ENCODE results near the gene SATB1.

Gene SATB1

GRCh38 chr3:18428991-18429745, 4.0 kb upstream of the SATB1 start:
- DNase-seq, result no peak

DNA sequence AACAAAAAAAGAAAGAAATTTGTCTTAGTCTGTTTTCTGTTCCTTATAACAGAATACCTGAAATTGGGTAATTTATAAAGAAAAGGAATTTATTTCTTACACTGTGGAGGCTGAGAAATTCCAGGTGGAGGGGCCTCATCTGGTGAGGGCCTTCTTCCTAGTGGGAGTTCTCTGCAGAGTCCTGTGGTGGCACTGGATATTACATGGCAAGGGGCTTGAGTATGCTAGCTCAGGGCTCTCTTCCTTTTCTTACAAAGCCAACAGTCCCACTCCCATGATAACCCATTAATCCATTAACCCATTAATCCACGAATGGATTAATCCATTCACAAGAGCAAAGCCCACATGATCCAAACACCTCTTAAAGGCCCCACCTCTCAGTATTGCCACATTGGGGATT, 2.9 kb upstream of the SATB1 start:
- no peak for DNase-seq

DNA sequence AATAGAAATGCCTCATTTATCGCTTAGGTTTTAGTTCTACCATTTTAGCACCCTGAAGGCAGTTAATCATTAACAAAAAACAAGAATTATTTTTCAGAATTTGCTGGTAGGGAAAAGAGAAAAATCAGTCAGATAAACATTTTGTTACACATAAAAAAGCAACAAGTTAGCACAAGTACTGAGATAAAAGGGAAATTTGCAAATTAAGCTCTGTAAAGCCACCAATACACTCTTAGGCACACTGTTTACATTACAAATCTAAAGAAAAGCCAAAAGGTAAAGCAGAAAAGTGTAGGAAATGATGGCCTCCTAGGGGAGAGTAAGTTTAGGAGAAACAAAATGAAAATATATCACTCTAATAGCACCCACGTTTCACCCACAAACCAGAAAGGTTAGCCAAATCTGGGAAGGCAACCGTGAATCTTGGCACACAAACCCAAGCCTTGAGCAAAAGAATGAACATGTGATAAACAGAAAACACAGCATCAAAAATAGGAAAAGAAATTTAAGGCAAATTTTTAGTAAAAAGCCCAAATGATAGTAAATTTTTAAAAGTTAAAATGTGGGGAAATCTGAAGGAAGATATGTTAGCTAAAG, 1.6 kb upstream of the SATB1 start:
- DNase-seq, result no peak

GRCh38 chr3:18425641-18426257, 610 bp upstream of the SATB1 start:
- DNase-seq, result peak; percentile 18

- DNase-seq, result no peak
Observed at GRCh38 chr3:18424213-18424728, 868 bp downstream of the SATB1 start.

DNA sequence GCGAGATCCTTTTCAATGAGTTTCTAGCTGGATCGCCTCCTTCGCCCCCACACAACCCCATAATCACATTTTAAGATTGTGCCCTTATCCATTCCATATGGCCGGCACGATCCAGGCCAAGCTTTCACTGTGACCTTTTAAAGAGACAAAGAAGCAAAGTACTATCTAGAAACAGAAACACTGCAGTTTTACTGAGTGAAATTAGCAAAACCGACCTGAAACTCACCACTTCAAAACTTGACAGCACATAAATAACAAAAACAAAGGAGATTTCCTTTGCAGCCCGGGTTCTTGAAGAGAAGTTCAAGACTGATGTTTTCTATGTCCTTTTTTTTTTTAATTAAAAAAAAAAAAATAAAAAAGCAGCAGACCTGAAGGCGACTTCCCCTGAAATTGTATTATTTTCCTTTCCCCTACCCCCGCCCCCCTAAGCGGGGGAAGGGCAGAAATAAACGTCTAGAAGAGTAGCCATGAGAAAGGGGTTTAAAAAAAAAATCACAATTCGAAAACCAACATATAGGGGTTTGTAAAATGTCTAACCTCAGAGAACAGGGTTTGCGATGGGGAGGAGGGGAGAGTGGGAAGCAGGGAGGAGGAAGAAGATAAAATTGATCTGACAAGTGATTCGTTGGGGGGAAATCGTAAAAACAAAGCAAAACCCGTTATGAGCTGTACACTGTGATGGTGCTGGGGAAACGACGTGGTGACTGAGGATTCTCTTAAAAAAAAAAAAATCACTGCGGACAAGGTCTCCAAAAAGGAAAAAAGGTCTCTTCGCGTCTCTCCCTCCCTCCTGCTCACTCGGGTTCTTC, 1.5 kb downstream of the SATB1 start:
- DNase-seq, result no peak

GRCh38 chr3:18422972-18423371, 2.2 kb downstream of the SATB1 start:
- no peak for DNase-seq

- no peak for DNase-seq
Observed at GRCh38 chr3:18420555-18420954, 4.6 kb downstream of the SATB1 start.

GRCh38 chr3:18419232-18419631, 5.9 kb downstream of the SATB1 start:
- DNase-seq, result no peak

DNA sequence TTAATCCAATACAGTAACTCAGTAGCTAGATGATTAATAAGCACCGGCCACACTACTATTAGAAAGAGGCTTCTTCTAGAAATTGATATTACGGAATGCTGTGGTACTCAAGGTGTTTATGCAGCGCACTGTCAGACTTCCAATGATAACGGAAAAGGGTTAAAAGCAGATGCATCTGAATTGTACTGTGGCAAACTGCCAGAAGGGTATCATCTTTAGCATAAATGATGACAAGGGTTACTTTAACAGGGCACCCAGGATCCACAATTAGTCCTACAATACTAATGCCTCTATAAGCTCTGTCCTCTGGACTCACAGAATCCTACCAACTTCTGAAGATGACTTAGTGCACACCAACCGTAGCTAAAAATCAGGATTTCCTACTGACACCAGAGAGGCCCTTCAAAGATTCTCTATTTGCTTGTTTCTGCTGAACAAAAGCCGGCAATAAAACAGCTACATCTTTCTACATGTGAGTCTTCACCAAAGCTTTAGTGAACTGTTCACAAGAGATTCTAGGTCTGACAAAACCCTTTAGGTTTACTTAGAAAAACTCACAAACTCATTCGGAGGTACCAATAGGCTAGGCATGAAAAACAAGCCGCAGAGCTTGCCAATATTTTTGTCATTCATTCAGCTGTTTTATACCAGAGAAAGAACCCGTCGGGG, 7.1 kb downstream of the SATB1 start:
- DNase-seq, result no peak

DNA sequence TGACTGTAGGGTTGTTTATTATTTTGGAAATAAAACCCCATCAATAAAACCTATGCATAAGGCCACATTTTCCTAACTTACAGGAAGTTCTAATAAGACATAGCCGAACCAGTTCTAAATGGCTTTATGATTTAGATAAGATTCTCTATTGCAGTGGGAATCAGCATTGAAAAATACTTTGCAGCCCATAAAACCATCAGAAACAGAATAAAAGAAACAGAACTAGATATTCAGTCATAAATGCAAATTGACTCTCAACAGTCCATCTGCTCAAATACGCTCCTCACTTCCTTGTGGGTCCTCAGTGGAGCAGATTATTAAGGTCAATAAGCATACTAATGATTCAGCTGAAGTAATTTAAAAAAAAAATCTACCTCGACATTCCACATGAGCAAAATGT, 8.8 kb downstream of the SATB1 start:
- no peak for DNase-seq

GRCh38 chr3:18415839-18416238, 9.3 kb downstream of the SATB1 start:
- no peak for DNase-seq

- DNase-seq, result no peak
Observed at GRCh38 chr3:18415167-18415566, 10.0 kb downstream of the SATB1 start.

- no peak for DNase-seq
Observed at GRCh38 chr3:18412684-18413083, 12.5 kb downstream of the SATB1 start.

GRCh38 chr3:18411541-18411940, 13.6 kb downstream of the SATB1 start:
- DNase-seq, result no peak

- DNase-seq, result no peak
Observed at GRCh38 chr3:18410205-18410604, 14.9 kb downstream of the SATB1 start.

DNA sequence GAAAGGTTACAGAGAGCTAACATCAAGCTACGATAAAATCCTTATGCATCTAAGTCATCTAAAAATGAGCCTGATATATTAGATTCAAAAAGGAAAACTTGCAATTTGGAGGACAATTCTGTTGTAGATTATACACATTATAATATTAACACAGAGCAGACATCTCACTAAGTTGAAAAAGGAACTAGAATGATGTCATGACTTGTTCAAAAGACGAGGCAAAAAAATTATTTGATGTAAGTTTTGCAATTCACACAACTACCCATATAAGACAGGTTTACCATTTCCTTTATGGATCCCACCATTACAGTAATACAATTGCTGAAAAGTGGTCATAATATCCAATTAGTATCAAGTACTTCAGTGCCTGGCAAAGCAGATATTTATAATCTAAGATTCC, 15.9 kb downstream of the SATB1 start:
- no peak for DNase-seq

GRCh38 chr3:18405141-18405540, 20.0 kb downstream of the SATB1 start:
- no peak for DNase-seq

- DNase-seq, result no peak
Observed at GRCh38 chr3:18403061-18403460, 22.1 kb downstream of the SATB1 start.

DNA sequence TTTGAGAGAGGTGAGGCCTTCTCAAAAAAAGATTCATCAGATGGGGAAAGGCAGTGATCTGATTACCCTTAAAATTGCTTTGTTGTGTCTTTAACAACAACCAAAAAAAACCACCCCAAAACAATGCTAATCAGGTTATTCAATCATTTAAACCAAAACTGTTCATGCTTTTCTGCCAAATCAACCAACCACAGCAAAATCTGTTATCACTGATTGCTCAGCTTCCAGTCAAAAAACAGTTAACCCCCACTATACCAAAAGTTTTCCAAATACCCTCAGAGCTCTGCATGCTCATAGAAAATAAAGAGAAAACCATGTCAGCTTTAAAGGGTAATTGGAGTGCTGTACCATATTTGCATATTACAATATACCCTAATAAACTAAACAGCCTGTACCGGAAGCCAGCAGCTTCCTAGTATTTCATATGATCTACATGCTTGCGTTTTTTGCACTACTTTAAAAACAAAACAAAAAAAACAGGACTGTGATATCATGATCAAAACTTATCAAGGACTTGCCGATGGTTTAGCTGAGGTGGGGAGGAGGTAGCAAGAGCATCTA, 22.8 kb downstream of the SATB1 start:
- no peak for DNase-seq

- no peak for DNase-seq
Observed at GRCh38 chr3:18401300-18401961, 23.7 kb downstream of the SATB1 start.

- DNase-seq, result no peak
Observed at GRCh38 chr3:18398448-18398847, 26.7 kb downstream of the SATB1 start.
